B cell (primary cell): ENCODE results near the gene SF3B5.

Experiments
- CTCF ChIP-seq: fragments of 200-600 bp; IDR thresholded peaks from one replicate; pipeline ENCODE4 v1.8.0; 2022; ENCODE audit warnings: antibody characterized with exemption, mild to moderate bottlenecking
- EZH2 ChIP-seq: IDR thresholded peaks from 2 replicates; pipeline ENCODE4 v1.6.1; 2012; ENCODE audit warnings: borderline replicate concordance, low read depth, mild to moderate bottlenecking, moderate library complexity, low read length; ENCODE audit not compliant: insufficient read depth, poor library complexity, severe bottlenecking

GRCh38 chr6:144134176-144134575 lies 38.8 kb upstream of the SF3B5 start:
- TF ChIP-seq CTCF (no peak), EZH2 (no peak)
